Measurements from ENCODE around the gene ADCY2. TPM values are rescaled to one million over a fixed set of nuclear protein-coding genes. Genes with fewer than 3 reads are reported as not detected.

ADCY2 gene
- total RNA-seq, 2 experiments from 2014 or later, result not detected

GRCh38 chr5:7540736-7541485, 145.0 kb downstream of the ADCY2 start:
- Mint-ChIP-seq H3K4me1 (ENCODE audit: low read depth) (no peaks in the 10 kb centered on the region), H3K36me3 (ENCODE audit: low read depth) (no peaks in the 10 kb centered on the region), H3K27me3 (ENCODE audit: low read depth) (peaks cover 5% of the 10 kb centered on the region), H3K9me3 (no peaks in the 10 kb centered on the region), H3K27ac (no peak overlapping the region), H3K4me3 (no peak overlapping the region)
- intact Hi-C loops (cut with micrococcal nuclease), result no loop called here
- CTCF ChIA-PET, result no interaction called here
- DNase-seq, result no peak

GRCh38 chr5:7541898-7542297, 146.0 kb downstream of the ADCY2 start:
- CTCF ChIA-PET, result interaction anchor here (0.7 kb wide), 1 partner anchor 554 kb away, joined by 4 read pairs; no protein-coding TSS in a partner anchor
- DNase-seq, result no peak
- H3K4me1 Mint-ChIP-seq (ENCODE audit: low read depth), result no peaks in the 10 kb centered on the region
- H3K27me3 Mint-ChIP-seq (ENCODE audit: low read depth), result no peaks in the 10 kb centered on the region
- H3K36me3 Mint-ChIP-seq (ENCODE audit: low read depth), result no peaks in the 10 kb centered on the region
- no peak overlapping the region for H3K27ac Mint-ChIP-seq
- H3K9me3 Mint-ChIP-seq, result no peaks in the 10 kb centered on the region
- no peak overlapping the region for H3K4me3 Mint-ChIP-seq
- intact Hi-C loops (cut with micrococcal nuclease), result no loop called here

- no peak for DNase-seq
- H3K4me1 Mint-ChIP-seq (ENCODE audit: low read depth), result no peaks in the 10 kb centered on the region
- CTCF ChIA-PET, result interaction anchor here (0.9 kb wide), 1 partner anchor 12 kb away, joined by 3 read pairs; no protein-coding TSS in a partner anchor
- no peak overlapping the region for H3K4me3 Mint-ChIP-seq
- H3K36me3 Mint-ChIP-seq (ENCODE audit: low read depth), result no peaks in the 10 kb centered on the region
- H3K27me3 Mint-ChIP-seq (ENCODE audit: low read depth), result no peaks in the 10 kb centered on the region
- H3K27ac Mint-ChIP-seq, result no peak overlapping the region
- no peaks in the 10 kb centered on the region for H3K9me3 Mint-ChIP-seq
- intact Hi-C loops (cut with micrococcal nuclease), result no loop called here
Measured at GRCh38 chr5:7546555-7546954, 150.6 kb downstream of the ADCY2 start.

GRCh38 chr5:7548596-7548995, 152.7 kb downstream of the ADCY2 start:
- Mint-ChIP-seq H3K36me3 (ENCODE audit: low read depth) (no peaks in the 10 kb centered on the region), H3K9me3 (no peaks in the 10 kb centered on the region), H3K27me3 (ENCODE audit: low read depth) (no peaks in the 10 kb centered on the region), H3K4me3 (no peak overlapping the region), H3K27ac (no peak overlapping the region), H3K4me1 (ENCODE audit: low read depth) (no peaks in the 10 kb centered on the region)
- CTCF ChIA-PET, result no interaction called here
- no peak for DNase-seq
- intact Hi-C loops (cut with micrococcal nuclease), result no loop called here

GRCh38 chr5:7565559-7565958, 169.6 kb downstream of the ADCY2 start:
- H3K4me3 Mint-ChIP-seq, result no peak overlapping the region
- CTCF ChIA-PET, result no interaction called here
- no peaks in the 10 kb centered on the region for H3K4me1 Mint-ChIP-seq (ENCODE audit: low read depth)
- no peak overlapping the region for H3K27ac Mint-ChIP-seq
- intact Hi-C loops (cut with micrococcal nuclease), result no loop called here
- no peaks in the 10 kb centered on the region for H3K36me3 Mint-ChIP-seq (ENCODE audit: low read depth)
- DNase-seq, result no peak
- H3K27me3 Mint-ChIP-seq (ENCODE audit: low read depth), result no peaks in the 10 kb centered on the region
- peaks cover 1% of the 10 kb centered on the region for H3K9me3 Mint-ChIP-seq

GRCh38 chr5:7576023-7576715, 180.2 kb downstream of the ADCY2 start:
- no peaks in the 10 kb centered on the region for H3K4me1 Mint-ChIP-seq (ENCODE audit: low read depth)
- no peaks in the 10 kb centered on the region for H3K36me3 Mint-ChIP-seq (ENCODE audit: low read depth)
- intact Hi-C loops (cut with micrococcal nuclease), result no loop called here
- H3K9me3 Mint-ChIP-seq, result peaks cover 10% of the 10 kb centered on the region
- H3K27ac Mint-ChIP-seq, result no peak overlapping the region
- DNase-seq, result no peak
- CTCF ChIA-PET, result no interaction called here
- H3K4me3 Mint-ChIP-seq, result no peak overlapping the region
- peaks cover 2% of the 10 kb centered on the region for H3K27me3 Mint-ChIP-seq (ENCODE audit: low read depth)

- CTCF ChIA-PET, result no interaction called here
- H3K4me3 Mint-ChIP-seq, result no peak overlapping the region
Measured at GRCh38 chr5:7577381-7577780, 181.4 kb downstream of the ADCY2 start.

GRCh38 chr5:7578071-7578470, 182.1 kb downstream of the ADCY2 start:
- Mint-ChIP-seq H3K27ac (no peak overlapping the region), H3K4me1 (ENCODE audit: low read depth) (no peaks in the 10 kb centered on the region), H3K27me3 (ENCODE audit: low read depth) (peaks cover 2% of the 10 kb centered on the region), H3K9me3 (peaks cover 2% of the 10 kb centered on the region), H3K36me3 (ENCODE audit: low read depth) (no peaks in the 10 kb centered on the region), H3K4me3 (no peak overlapping the region)
- no peak for DNase-seq
- intact Hi-C loops (cut with micrococcal nuclease), result no loop called here
- CTCF ChIA-PET, result no interaction called here

More at GRCh38 chr5:7577381-7577780, 181.4 kb downstream of the ADCY2 start:
- intact Hi-C loops (cut with micrococcal nuclease), result no loop called here
- DNase-seq, result no peak
- H3K9me3 Mint-ChIP-seq, result peaks cover 5% of the 10 kb centered on the region
- H3K4me1 Mint-ChIP-seq (ENCODE audit: low read depth), result no peaks in the 10 kb centered on the region
- no peak overlapping the region for H3K27ac Mint-ChIP-seq
- peaks cover 2% of the 10 kb centered on the region for H3K27me3 Mint-ChIP-seq (ENCODE audit: low read depth)
- H3K36me3 Mint-ChIP-seq (ENCODE audit: low read depth), result no peaks in the 10 kb centered on the region

- CTCF ChIA-PET, result no interaction called here
- no peaks in the 10 kb centered on the region for H3K27me3 Mint-ChIP-seq (ENCODE audit: low read depth)
- no peaks in the 10 kb centered on the region for H3K4me1 Mint-ChIP-seq (ENCODE audit: low read depth)
- no peaks in the 10 kb centered on the region for H3K9me3 Mint-ChIP-seq
- H3K4me3 Mint-ChIP-seq, result no peak overlapping the region
- DNase-seq, result no peak
- H3K27ac Mint-ChIP-seq, result no peak overlapping the region
- intact Hi-C loops (cut with micrococcal nuclease), result no loop called here
- no peaks in the 10 kb centered on the region for H3K36me3 Mint-ChIP-seq (ENCODE audit: low read depth)
Measured at GRCh38 chr5:7584749-7585148, 188.8 kb downstream of the ADCY2 start.

GRCh38 chr5:7585807-7586206, 189.9 kb downstream of the ADCY2 start:
- no peaks in the 10 kb centered on the region for H3K27me3 Mint-ChIP-seq (ENCODE audit: low read depth)
- no peak overlapping the region for H3K4me3 Mint-ChIP-seq

GRCh38 chr5:7586480-7586879, 190.5 kb downstream of the ADCY2 start:
- Mint-ChIP-seq H3K27me3 (ENCODE audit: low read depth) (no peaks in the 10 kb centered on the region), H3K27ac (no peak overlapping the region), H3K4me3 (no peak overlapping the region), H3K36me3 (ENCODE audit: low read depth) (no peaks in the 10 kb centered on the region), H3K9me3 (no peaks in the 10 kb centered on the region), H3K4me1 (ENCODE audit: low read depth) (no peaks in the 10 kb centered on the region)
- no peak for DNase-seq
- CTCF ChIA-PET, result no interaction called here
- intact Hi-C loops (cut with micrococcal nuclease), result no loop called here

More at GRCh38 chr5:7585807-7586206, 189.9 kb downstream of the ADCY2 start:
- DNase-seq, result no peak
- Mint-ChIP-seq H3K36me3 (ENCODE audit: low read depth) (no peaks in the 10 kb centered on the region), H3K27ac (no peak overlapping the region), H3K4me1 (ENCODE audit: low read depth) (no peaks in the 10 kb centered on the region), H3K9me3 (no peaks in the 10 kb centered on the region)
- CTCF ChIA-PET, result no interaction called here
- intact Hi-C loops (cut with micrococcal nuclease), result no loop called here

GRCh38 chr5:7589800-7590199, 193.9 kb downstream of the ADCY2 start:
- DNase-seq, result no peak
- Mint-ChIP-seq H3K4me3 (no peak overlapping the region), H3K27ac (no peak overlapping the region), H3K4me1 (ENCODE audit: low read depth) (no peaks in the 10 kb centered on the region), H3K9me3 (no peaks in the 10 kb centered on the region), H3K27me3 (ENCODE audit: low read depth) (no peaks in the 10 kb centered on the region), H3K36me3 (ENCODE audit: low read depth) (no peaks in the 10 kb centered on the region)
- CTCF ChIA-PET, result no interaction called here
- intact Hi-C loops (cut with micrococcal nuclease), result no loop called here

- H3K27me3 Mint-ChIP-seq (ENCODE audit: low read depth), result peaks cover 1% of the 10 kb centered on the region
- DNase-seq, result no peak
- no peak overlapping the region for H3K4me3 Mint-ChIP-seq
- no peaks in the 10 kb centered on the region for H3K9me3 Mint-ChIP-seq
- H3K36me3 Mint-ChIP-seq (ENCODE audit: low read depth), result no peaks in the 10 kb centered on the region
- intact Hi-C loops (cut with micrococcal nuclease), result no loop called here
- CTCF ChIA-PET, result no interaction called here
- H3K27ac Mint-ChIP-seq, result no peak overlapping the region
- no peaks in the 10 kb centered on the region for H3K4me1 Mint-ChIP-seq (ENCODE audit: low read depth)
Measured at GRCh38 chr5:7592910-7593309, 197.0 kb downstream of the ADCY2 start.
